H1 (cell line): Measurements from ENCODE around the gene SMYD3. TPM values are rescaled to one million over a fixed set of nuclear protein-coding genes. Genes with fewer than 3 reads are reported as not detected.

Source experiments
- ASH2L ChIP-seq: fragments of 200-600, 300-600 bp; sonication (generic); IDR thresholded peaks from one replicate; pipeline ENCODE4 v1.7.1; 2017; ENCODE audit warnings: low read length
- EGR1 ChIP-seq: IDR thresholded peaks from 2 replicates; pipeline ENCODE4 v1.6.1; 2011; ENCODE audit warnings: low read depth, low read length, borderline replicate concordance
- GABPA ChIP-seq: IDR thresholded peaks from 2 replicates; pipeline ENCODE4 v1.6.1; 2011; ENCODE audit warnings: mild to moderate bottlenecking, low read length, moderate library complexity, borderline replicate concordance; ENCODE audit not compliant: insufficient read depth
- KDM1A ChIP-seq: fragments of 200-600, 300-600 bp; sonication (generic); IDR thresholded peaks from 2 replicates; pipeline ENCODE4 v1.7.1; 2016; ENCODE audit warnings: mild to moderate bottlenecking, low read length, borderline replicate concordance
- POLR2AphosphoS5 ChIP-seq: IDR thresholded peaks from 2 replicates; pipeline ENCODE4 v1.6.1; 2011; ENCODE audit warnings: low read depth, low read length
- SIRT6 ChIP-seq: IDR thresholded peaks from one replicate; pipeline ENCODE4 v1.7.1; 2012; ENCODE audit warnings: low read length, inconsistent platforms
- TBP ChIP-seq: IDR thresholded peaks from 2 replicates; pipeline ENCODE4 v1.6.1; 2011; ENCODE audit warnings: low read depth, low read length, improper control_type of control experiment
- ZNF274 ChIP-seq: IDR thresholded peaks from 2 replicates; pipeline ENCODE4 v1.7.0; 2012; ENCODE audit warnings: low read length, borderline replicate concordance; ENCODE audit errors: extremely low read depth
- polyA plus RNA-seq, 7 experiments: library from polyadenylated mRNA; depleted of rRNA in 3 of 7; stranded (reverse) in 5 of 7; unstranded in 2 of 7; fragments of >200 nt in 5 of 7; fragments of 200-250 nt in 2 of 7; gene quantifications; 1 replicate in 5 of 7; 2 replicates in 1 of 7; 4 replicates in 1 of 7; pipeline versions ENCODE4 v1.2.1 to v1.2.3, GENCODE V29; 2011 to 2013; ENCODE audit warnings: missing spikeins in 2 of 7, mixed read lengths in 2 of 7
- total RNA-seq: library from RNA; stranded (reverse); fragmentation: NEBNext Ultra II Directional; extraction: Animal tissue kit (Norgen Biotek cat#: 25700); gene quantifications from 2 replicates; pipeline ENCODE4 v1.2.1, GENCODE V29; 2021

SMYD3 gene
- total and polyA plus RNA-seq, 2 of the 8 experiments (the other 6 are each of a cell fraction or from before 2014, with no cell fraction given), result 17.3 to 25.4 TPM

GRCh38 chr1:246182149-246182851 is 324.8 kb downstream of the SMYD3 start (continued):
- TF ChIP-seq EGR1 (no peak), POLR2AphosphoS5 (no peak), KDM1A (no peak), GABPA (no peak), TBP (no peak), ASH2L (no peak), ZNF274 (no peak), SIRT6 (no peak)
